ENCODE data around the gene FGFBP3. TPM values are rescaled to one million over a fixed set of nuclear protein-coding genes. Genes with fewer than 3 reads are reported as not detected.

Gene FGFBP3
- total and polyA plus RNA-seq, 2 of the 13 experiments (the other 11 are each of a cell fraction or from before 2014, with no cell fraction given) = 0.50 to 2.0 TPM

- TF ChIP-seq ZNF75D (CRISPR knock-in tag; IDR thresholded peaks at IDR 0.05; ENCODE audit: borderline replicate concordance) (no peak), THAP8 (CRISPR knock-in tag; IDR thresholded peaks at IDR 0.05; ENCODE audit: borderline replicate concordance) (0 out of 2 replicates have a peak, but pooled peaks have one; percentile 49), RAD51 (IDR thresholded peaks at IDR 0.05; ENCODE audit: borderline replicate concordance) (no peak), ZNF644 (CRISPR knock-in tag; IDR thresholded peaks at IDR 0.05; ENCODE audit: low read depth) (peak; percentile 72), SOX13 (IDR thresholded peaks at IDR 0.05) (no peak), SOX13 (CRISPR knock-in tag; conservative IDR thresholded peaks at IDR 0.05 in 1 of 2, IDR thresholded peaks at IDR 0.05 in 1 of 2) (peak in 1 of 2 experiments; percentile 38; a peak in 2 of 4 replicates), ETV6 (CRISPR knock-in tag; conservative IDR thresholded peaks at IDR 0.05) (peak; percentile 79), SIX4 (CRISPR knock-in tag; IDR thresholded peaks at IDR 0.05) (0 out of 2 replicates have a peak, but pooled peaks have one; percentile 33), SIN3A (IDR thresholded peaks at IDR 0.05; ENCODE audit: borderline replicate concordance, low read depth, low read length) (peak; percentile 27; the same call in 1 of the 2 replicates), XRCC5 (optimal IDR thresholded peaks at IDR 0.05; ENCODE audit: low read length) (peak; percentile 78), CSRNP2 (CRISPR knock-in tag; conservative IDR thresholded peaks at IDR 0.05; ENCODE audit: low read depth) (no peak; the same call in 1 of the 2 replicates), RNF2 (conservative IDR thresholded peaks at IDR 0.05; ENCODE audit: low read depth) (peak; percentile 58), AHR (CRISPR knock-in tag; IDR thresholded peaks at IDR 0.05) (peak; percentile 42; the same call in 1 of the 2 replicates), MTERF4 (CRISPR knock-in tag; IDR thresholded peaks at IDR 0.05) (peak; percentile 43; the same call in 1 of the 2 replicates), FOXO1 (CRISPR knock-in tag; IDR thresholded peaks at IDR 0.05) (peak; percentile 68), KDM3A (CRISPR knock-in tag; IDR thresholded peaks at IDR 0.05; ENCODE audit: low read depth) (peak; percentile 58; the same call in 1 of the 2 replicates), ZNF263 (CRISPR knock-in tag; IDR thresholded peaks at IDR 0.05) (peak; percentile 39; the same call in 1 of the 2 replicates), EEA1 (CRISPR knock-in tag; IDR thresholded peaks at IDR 0.05; ENCODE audit: borderline replicate concordance) (no peak), ZMYM4 (CRISPR knock-in tag; IDR thresholded peaks at IDR 0.05) (peak; percentile 98), POGK (CRISPR knock-in tag; conservative IDR thresholded peaks at IDR 0.05) (peak; percentile 93), FOXM1 (CRISPR knock-in tag; IDR thresholded peaks at IDR 0.05) (no peak), ZNF235 (CRISPR knock-in tag; IDR thresholded peaks at IDR 0.05; ENCODE audit: borderline replicate concordance) (peak; percentile 71; the same call in 1 of the 2 replicates), DMAP1 (CRISPR knock-in tag; IDR thresholded peaks at IDR 0.05) (peak; percentile 91), KAT7 (CRISPR knock-in tag; IDR thresholded peaks at IDR 0.05; ENCODE audit: borderline replicate concordance) (no peak; the same call in none of the 2 replicates), GABPA (IDR thresholded peaks at IDR 0.05; ENCODE audit: low read depth, low read length) (no peak), GABPA (CRISPR knock-in tag; IDR thresholded peaks at IDR 0.05; ENCODE audit: low read depth) (peak; percentile 29; the same call in 1 of the 2 replicates), ZNF577 (CRISPR knock-in tag; IDR thresholded peaks at IDR 0.05; ENCODE audit: borderline replicate concordance, low read depth) (no peak)
Observed at GRCh38 chr10:91908337-91909116, 759 bp downstream of the FGFBP3 start (continued).

Measured in HepG2 (cell line).